ENCODE data around the gene RPTN. TPM values are rescaled to one million over a fixed set of nuclear protein-coding genes. Genes with fewer than 3 reads are reported as not detected.
A peak's percentile ranks its signal among the peaks of the same experiment; 100 is the strongest.
"Not testable (repeated sequence)": the region's sequence is repeated elsewhere in the genome, so short reads cannot be mapped to it uniquely, and the experiment has no call there.

RPTN gene
- total RNA-seq, 1 experiment from 2014 or later = not detected

- DNase-seq (ENCODE audit: low spot score) = no peak
Observed at GRCh38 chr1:152166966-152167365, 7.9 kb upstream of the RPTN start.

- no peak for DNase-seq (ENCODE audit: low spot score)
Observed at GRCh38 chr1:152165286-152166077, 6.5 kb upstream of the RPTN start.

GRCh38 chr1:152164517-152165136 is 5.6 kb upstream of the RPTN start:
- no peak for DNase-seq (ENCODE audit: low spot score)

- DNase-seq (ENCODE audit: low spot score) = no peak
Observed at GRCh38 chr1:152162792-152163463, 3.9 kb upstream of the RPTN start.

- DNase-seq (ENCODE audit: low spot score) = no peak
Observed at GRCh38 chr1:152160576-152160975, 1.5 kb upstream of the RPTN start.

- no peak for DNase-seq (ENCODE audit: low spot score)
Observed at GRCh38 chr1:152153996-152154395, 5.0 kb downstream of the RPTN start.

- DNase-seq (ENCODE audit: low spot score) = no peak
Observed at GRCh38 chr1:152151646-152152045, 7.4 kb downstream of the RPTN start.

GRCh38 chr1:152148981-152149380 is 10.0 kb downstream of the RPTN start:
- DNase-seq (ENCODE audit: low spot score) = no peak

GRCh38 chr1:152148051-152148450 is 11.0 kb downstream of the RPTN start:
- no peak for DNase-seq (ENCODE audit: low spot score)

GRCh38 chr1:152145769-152146168 is 13.3 kb downstream of the RPTN start:
- no peak for DNase-seq (ENCODE audit: low spot score)

- not testable (repeated sequence) for DNase-seq (ENCODE audit: low spot score)
Observed at GRCh38 chr1:152144674-152145183, 14.3 kb downstream of the RPTN start.

GRCh38 chr1:152143150-152143887 is 15.7 kb downstream of the RPTN start:
- no peak for DNase-seq (ENCODE audit: low spot score)

GRCh38 chr1:152141971-152142584 is 16.9 kb downstream of the RPTN start:
- peak; percentile 88 for DNase-seq (ENCODE audit: low spot score)

- DNase-seq (ENCODE audit: low spot score) = no peak
Observed at GRCh38 chr1:152137215-152137614, 21.8 kb downstream of the RPTN start.

GRCh38 chr1:152130186-152130585 is 28.8 kb downstream of the RPTN start:
- DNase-seq (ENCODE audit: low spot score) = no peak

GRCh38 chr1:152127673-152128072 is 31.4 kb downstream of the RPTN start:
- DNase-seq (ENCODE audit: low spot score) = peak; percentile 25

- no peak for DNase-seq (ENCODE audit: low spot score)
Observed at GRCh38 chr1:152125834-152126443, 33.1 kb downstream of the RPTN start.

- no peak for DNase-seq (ENCODE audit: low spot score)
Observed at GRCh38 chr1:152118915-152119314, 40.1 kb downstream of the RPTN start.

- no peak for DNase-seq (ENCODE audit: low spot score)
Observed at GRCh38 chr1:152115344-152115743, 43.7 kb downstream of the RPTN start, which contains the start of gene TCHH. TSS of gene TCHH (minus strand) at chr1:152115444. CDS start at chr1:152114080, 1,364 bp downstream.

- DNase-seq (ENCODE audit: low spot score) = no peak
Observed at GRCh38 chr1:152112885-152113432, 46.1 kb downstream of the RPTN start.

All from HT-29 (cell line).